Lower leg skin (tissue), 3 donors: Measurements from ENCODE around the gene ERC1.

Experiments used
- CTCF ChIP-seq, 3 donors: fragments of 450-650 bp; IDR thresholded peaks; one replicate each; pipeline ENCODE4 v1.5.1; 2016; ENCODE audit warnings: antibody characterized with exemption in 3 of 3, mild to moderate bottlenecking in 3 of 3, moderate library complexity in 2 of 3
- POLR2A ChIP-seq, 2 donors: fragments of 450-650 bp; IDR thresholded peaks; one replicate each; pipeline ENCODE4 v1.6.1; 2016 to 2017; ENCODE audit warnings: antibody characterized with exemption in 2 of 2, mild to moderate bottlenecking in 1 of 2, moderate library complexity in 1 of 2

GRCh38 chr12:1179128-1179527, 188.1 kb downstream of the ERC1 start:
- TF ChIP-seq POLR2A (IDR thresholded peaks at IDR 0.05) (no peak), CTCF (IDR thresholded peaks at IDR 0.05) (no peak)
